Activated CD4-positive, alpha-beta T cell treated with anti-CD3 and anti-CD28 coated beads for 24 hours (primary cell): Measurements from ENCODE around the gene GPR65.

Source experiments
- DNase-seq, 2 donors: peaks; one replicate each; pipeline ENCODE4 v3.0.0-alpha.2; 2020; ENCODE audit warnings: low read depth in 2 of 2

The GPR65 gene

GRCh38 chr14:88039197-88039596 is 34.3 kb downstream of the GPR65 start:
- no peak for DNase-seq

GRCh38 chr14:88040146-88040545 is 35.2 kb downstream of the GPR65 start:
- no peak for DNase-seq

GRCh38 chr14:88043529-88044443 is 38.9 kb downstream of the GPR65 start:
- DNase-seq, result no peak

- no peak for DNase-seq
These were observed 39.5 kb downstream of the GPR65 start for GRCh38 chr14:88044444-88044758.

- DNase-seq, result no peak
These were observed 40.0 kb downstream of the GPR65 start for GRCh38 chr14:88044776-88045446.

GRCh38 chr14:88045705-88046104 is 40.8 kb downstream of the GPR65 start:
- no peak for DNase-seq

GRCh38 chr14:88048351-88048750 is 43.4 kb downstream of the GPR65 start:
- no peak for DNase-seq

- no peak for DNase-seq
These were observed 44.3 kb downstream of the GPR65 start for GRCh38 chr14:88049266-88049665.

GRCh38 chr14:88049936-88050335 is 45.0 kb downstream of the GPR65 start:
- DNase-seq, result no peak

GRCh38 chr14:88060576-88060975 is 55.6 kb downstream of the GPR65 start:
- DNase-seq, result no peak

- DNase-seq, result no peak
These were observed 58.9 kb downstream of the GPR65 start for GRCh38 chr14:88063811-88064210.
